ENCODE data around the gene PNPLA5. TPM values are rescaled to one million over a fixed set of nuclear protein-coding genes. Genes with fewer than 3 reads are reported as not detected.

The PNPLA5 gene
- total RNA-seq, 1 experiment from 2014 or later, result 5.3 TPM

DNA sequence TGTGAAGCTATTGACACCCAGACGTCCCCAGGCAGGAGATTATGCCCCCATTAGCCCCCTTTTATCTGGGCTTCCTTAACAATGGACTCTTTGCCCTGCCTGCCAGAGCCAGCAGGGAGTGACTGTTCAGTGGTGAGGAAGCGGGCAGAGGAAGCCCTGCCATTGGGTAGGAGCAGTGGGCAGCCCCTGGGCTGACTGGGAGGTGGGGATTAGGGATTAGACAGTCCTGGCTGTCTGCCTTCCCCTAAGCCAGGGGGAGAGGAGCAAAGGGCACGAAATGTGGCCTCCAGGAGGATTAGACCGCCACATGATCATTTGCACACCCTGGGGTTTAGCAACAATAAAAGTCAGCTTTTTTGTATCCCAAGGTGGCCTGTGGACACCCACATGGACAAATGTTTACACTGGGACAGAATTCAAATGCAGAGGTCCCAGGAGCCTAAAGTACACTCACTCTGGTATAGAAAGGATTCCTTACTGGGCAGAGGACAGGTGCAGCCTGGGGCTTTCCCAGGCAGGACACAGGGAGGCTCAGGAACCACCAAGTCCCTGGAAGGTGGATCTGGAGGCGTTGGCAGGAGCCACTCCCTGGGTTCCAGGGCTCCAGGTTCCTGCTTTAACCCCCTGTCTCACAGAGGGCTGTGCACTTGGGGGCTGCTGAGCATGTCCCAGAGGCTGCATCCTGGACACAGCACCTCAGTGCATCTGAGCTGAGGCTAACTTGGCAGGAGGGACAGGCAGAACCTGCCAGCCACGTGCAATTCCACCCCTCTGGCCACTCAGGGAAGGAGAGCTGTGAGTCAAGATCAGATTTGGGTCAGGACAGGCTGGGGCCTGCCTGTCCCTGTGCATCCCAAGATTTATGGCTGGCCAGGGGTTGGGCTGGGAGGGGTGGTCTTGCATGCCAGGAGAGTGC is 33.9 kb upstream of the PNPLA5 start (continued):
- TF ChIP-seq, protein P1, sequence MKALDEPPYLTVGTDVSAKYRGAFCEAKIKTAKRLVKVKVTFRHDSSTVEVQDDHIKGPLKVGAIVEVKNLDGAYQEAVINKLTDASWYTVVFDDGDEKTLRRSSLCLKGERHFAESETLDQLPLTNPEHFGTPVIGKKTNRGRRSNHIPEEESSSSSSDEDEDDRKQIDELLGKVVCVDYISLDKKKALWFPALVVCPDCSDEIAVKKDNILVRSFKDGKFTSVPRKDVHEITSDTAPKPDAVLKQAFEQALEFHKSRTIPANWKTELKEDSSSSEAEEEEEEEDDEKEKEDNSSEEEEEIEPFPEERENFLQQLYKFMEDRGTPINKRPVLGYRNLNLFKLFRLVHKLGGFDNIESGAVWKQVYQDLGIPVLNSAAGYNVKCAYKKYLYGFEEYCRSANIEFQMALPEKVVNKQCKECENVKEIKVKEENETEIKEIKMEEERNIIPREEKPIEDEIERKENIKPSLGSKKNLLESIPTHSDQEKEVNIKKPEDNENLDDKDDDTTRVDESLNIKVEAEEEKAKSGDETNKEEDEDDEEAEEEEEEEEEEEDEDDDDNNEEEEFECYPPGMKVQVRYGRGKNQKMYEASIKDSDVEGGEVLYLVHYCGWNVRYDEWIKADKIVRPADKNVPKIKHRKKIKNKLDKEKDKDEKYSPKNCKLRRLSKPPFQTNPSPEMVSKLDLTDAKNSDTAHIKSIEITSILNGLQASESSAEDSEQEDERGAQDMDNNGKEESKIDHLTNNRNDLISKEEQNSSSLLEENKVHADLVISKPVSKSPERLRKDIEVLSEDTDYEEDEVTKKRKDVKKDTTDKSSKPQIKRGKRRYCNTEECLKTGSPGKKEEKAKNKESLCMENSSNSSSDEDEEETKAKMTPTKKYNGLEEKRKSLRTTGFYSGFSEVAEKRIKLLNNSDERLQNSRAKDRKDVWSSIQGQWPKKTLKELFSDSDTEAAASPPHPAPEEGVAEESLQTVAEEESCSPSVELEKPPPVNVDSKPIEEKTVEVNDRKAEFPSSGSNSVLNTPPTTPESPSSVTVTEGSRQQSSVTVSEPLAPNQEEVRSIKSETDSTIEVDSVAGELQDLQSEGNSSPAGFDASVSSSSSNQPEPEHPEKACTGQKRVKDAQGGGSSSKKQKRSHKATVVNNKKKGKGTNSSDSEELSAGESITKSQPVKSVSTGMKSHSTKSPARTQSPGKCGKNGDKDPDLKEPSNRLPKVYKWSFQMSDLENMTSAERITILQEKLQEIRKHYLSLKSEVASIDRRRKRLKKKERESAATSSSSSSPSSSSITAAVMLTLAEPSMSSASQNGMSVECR (CRISPR knock-in tag; IDR thresholded peaks at IDR 0.05; ENCODE audit: borderline replicate concordance), result peak; percentile 40; the same call in 1 of the 2 replicates
- peak; percentile 43; the same call in 1 of the 2 replicates for TF ChIP-seq SP1 (CRISPR knock-in tag; conservative IDR thresholded peaks at IDR 0.05)

DNA sequence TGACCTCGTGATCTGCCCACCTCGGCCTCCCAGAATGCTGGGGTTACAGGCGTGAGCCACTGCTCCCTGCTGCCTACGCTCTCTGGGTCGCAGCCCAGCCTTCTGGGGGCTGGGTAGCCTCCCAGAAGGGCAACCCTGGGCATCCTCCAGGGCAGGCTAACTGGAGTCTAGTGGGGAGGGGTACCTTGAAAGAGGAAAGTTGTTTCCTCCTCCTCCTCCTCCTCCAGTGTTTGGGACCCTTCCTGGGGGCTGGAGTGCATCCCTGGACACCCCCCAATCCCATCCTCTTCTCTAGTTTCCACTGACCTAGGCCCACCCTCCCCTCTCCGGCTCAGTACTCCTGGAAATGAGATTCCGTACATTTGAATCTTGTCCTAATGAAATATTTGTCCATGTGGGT is 33.1 kb upstream of the PNPLA5 start:
- DNase-seq (ENCODE audit: low spot score) (no peak), ATAC-seq (no peak)
- TF ChIP-seq CREM (CRISPR knock-in tag; IDR thresholded peaks at IDR 0.05) (no peak), OVOL2 (CRISPR knock-in tag; IDR thresholded peaks at IDR 0.05; ENCODE audit: borderline replicate concordance) (no peak)
- TF ChIP-seq, protein P2, sequence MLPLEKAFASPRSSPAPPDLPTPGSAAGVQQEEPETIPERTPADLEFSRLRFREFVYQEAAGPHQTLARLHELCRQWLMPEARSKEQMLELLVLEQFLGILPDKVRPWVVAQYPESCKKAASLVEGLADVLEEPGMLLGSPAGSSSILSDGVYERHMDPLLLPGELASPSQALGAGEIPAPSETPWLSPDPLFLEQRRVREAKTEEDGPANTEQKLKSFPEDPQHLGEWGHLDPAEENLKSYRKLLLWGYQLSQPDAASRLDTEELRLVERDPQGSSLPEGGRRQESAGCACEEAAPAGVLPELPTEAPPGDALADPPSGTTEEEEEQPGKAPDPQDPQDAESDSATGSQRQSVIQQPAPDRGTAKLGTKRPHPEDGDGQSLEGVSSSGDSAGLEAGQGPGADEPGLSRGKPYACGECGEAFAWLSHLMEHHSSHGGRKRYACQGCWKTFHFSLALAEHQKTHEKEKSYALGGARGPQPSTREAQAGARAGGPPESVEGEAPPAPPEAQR (CRISPR knock-in tag; IDR thresholded peaks at IDR 0.05), result no peak
- ChIA-PET POLR2A (interaction anchor here (0.6 kb wide), 1 partner anchor 461 kb away, joined by 4 read pairs; no protein-coding TSS in a partner anchor), CTCF (interaction anchor here (0.6 to 8.9 kb wide), 6 partner anchors 8 to 679 kb away, joined by 3 to 65 read pairs (median 6); no protein-coding TSS in a partner anchor)
- Mint-ChIP-seq H3K4me3 (peak overlapping the region; percentile 84), H3K27ac (peak overlapping the region; percentile 52), H3K27me3 (ENCODE audit: low read depth) (no peaks in the 10 kb centered on the region), H3K9me3 (no peaks in the 10 kb centered on the region), H3K36me3 (peaks cover 21% of the 10 kb centered on the region), H3K4me1 (peaks cover 26% of the 10 kb centered on the region)

DNA sequence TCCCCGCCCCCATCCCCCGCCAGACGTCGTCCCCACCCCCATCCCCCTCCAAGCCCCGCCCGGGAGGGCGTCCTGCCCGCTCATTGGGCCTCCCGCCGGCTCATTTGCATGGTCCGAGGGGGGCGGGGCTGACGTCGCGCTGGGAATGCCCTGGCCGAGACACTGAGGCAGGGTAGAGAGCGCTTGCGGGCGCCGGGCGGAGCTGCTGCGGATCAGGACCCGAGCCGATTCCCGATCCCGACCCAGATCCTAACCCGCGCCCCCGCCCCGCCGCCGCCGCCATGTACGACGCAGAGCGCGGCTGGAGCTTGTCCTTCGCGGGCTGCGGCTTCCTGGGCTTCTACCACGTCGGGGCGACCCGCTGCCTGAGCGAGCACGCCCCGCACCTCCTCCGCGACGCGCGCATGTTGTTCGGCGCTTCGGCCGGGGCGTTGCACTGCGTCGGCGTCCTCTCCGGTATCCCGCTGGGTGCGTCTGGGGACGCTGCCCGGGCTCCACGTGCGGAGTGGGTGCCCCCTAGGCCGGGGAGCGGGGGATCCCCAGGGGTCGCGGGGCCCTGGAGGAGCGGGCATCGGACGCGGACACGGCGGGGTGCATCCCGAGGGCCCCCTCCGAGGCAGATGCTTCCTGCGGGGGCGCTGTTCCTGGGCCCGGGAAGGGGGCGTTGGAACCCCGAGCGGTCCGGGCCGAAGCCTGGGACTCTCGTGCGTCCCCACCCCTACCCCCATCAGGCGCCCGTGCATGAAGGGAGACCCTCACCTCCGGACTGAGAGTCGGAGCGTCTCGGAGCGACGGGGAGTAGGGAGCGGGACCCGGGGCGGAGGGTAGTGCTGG is 32.0 kb upstream of the PNPLA5 start, which contains the start of gene PNPLA3:
Gene PNPLA3, plus strand, starts transcription at position 175 of the 834 bp plus-strand sequence. Its CDS starts 107 bp downstream, at position 282.
- ChIA-PET CTCF (interaction anchor here (0.6 to 8.9 kb wide), 12 partner anchors 9 to 736 kb away, joined by 3 to 65 read pairs (median 3); no protein-coding TSS in a partner anchor), POLR2A (interaction anchor here (0.9 to 1.3 kb wide), 2 partner anchors 22 to 31 kb away, joined by 3 to 5 read pairs; partner anchors contain the start of gene SAMM50)
- ATAC-seq (peak; percentile 86), DNase-seq (ENCODE audit: low spot score) (peak; percentile 98)
- Mint-ChIP-seq H3K4me3 (peak within 1 kb of the TSS; percentile 84), H3K36me3 (peaks cover 15% of the 10 kb centered on the region), H3K9me3 (no peaks in the 10 kb centered on the region), H3K27ac (peak within 1 kb of the TSS; percentile 79), H3K27me3 (ENCODE audit: low read depth) (no peaks in the 10 kb centered on the region; the same call in 1 of the 2 replicates), H3K4me1 (peaks cover 26% of the 10 kb centered on the region)
- TF ChIP-seq ESRRA (CRISPR knock-in tag; IDR thresholded peaks at IDR 0.05; ENCODE audit: borderline replicate concordance), result peak; percentile 73
- TF ChIP-seq TP53 (CRISPR knock-in tag; IDR thresholded peaks at IDR 0.05), result no peak; the same call in 1 of the 2 replicates
- TF ChIP-seq, protein P3, sequence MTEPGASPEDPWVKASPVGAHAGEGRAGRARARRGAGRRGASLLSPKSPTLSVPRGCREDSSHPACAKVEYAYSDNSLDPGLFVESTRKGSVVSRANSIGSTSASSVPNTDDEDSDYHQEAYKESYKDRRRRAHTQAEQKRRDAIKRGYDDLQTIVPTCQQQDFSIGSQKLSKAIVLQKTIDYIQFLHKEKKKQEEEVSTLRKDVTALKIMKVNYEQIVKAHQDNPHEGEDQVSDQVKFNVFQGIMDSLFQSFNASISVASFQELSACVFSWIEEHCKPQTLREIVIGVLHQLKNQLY (CRISPR knock-in tag; IDR thresholded peaks at IDR 0.05), result no peak
- no peak for TF ChIP-seq OVOL2 (CRISPR knock-in tag; IDR thresholded peaks at IDR 0.05; ENCODE audit: borderline replicate concordance)
- no peak for TF ChIP-seq ATF1 (CRISPR knock-in tag; IDR thresholded peaks at IDR 0.05)
- TF ChIP-seq ZNF396 (CRISPR knock-in tag; IDR thresholded peaks at IDR 0.05; ENCODE audit: borderline replicate concordance), result no peak
- TF ChIP-seq RORB (CRISPR knock-in tag; IDR thresholded peaks at IDR 0.05), result no peak
- TF ChIP-seq, protein P4, sequence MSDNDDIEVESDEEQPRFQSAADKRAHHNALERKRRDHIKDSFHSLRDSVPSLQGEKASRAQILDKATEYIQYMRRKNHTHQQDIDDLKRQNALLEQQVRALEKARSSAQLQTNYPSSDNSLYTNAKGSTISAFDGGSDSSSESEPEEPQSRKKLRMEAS (CRISPR knock-in tag; IDR thresholded peaks at IDR 0.05), result peak; percentile 90
- TF ChIP-seq MXD4 (CRISPR knock-in tag; IDR thresholded peaks at IDR 0.05; ENCODE audit: borderline replicate concordance), result no peak
- TF ChIP-seq KAT7 (CRISPR knock-in tag; IDR thresholded peaks at IDR 0.05; ENCODE audit: borderline replicate concordance), result 0 out of 2 replicates have a peak, but pooled peaks have one; percentile 78
- TF ChIP-seq, protein P5, sequence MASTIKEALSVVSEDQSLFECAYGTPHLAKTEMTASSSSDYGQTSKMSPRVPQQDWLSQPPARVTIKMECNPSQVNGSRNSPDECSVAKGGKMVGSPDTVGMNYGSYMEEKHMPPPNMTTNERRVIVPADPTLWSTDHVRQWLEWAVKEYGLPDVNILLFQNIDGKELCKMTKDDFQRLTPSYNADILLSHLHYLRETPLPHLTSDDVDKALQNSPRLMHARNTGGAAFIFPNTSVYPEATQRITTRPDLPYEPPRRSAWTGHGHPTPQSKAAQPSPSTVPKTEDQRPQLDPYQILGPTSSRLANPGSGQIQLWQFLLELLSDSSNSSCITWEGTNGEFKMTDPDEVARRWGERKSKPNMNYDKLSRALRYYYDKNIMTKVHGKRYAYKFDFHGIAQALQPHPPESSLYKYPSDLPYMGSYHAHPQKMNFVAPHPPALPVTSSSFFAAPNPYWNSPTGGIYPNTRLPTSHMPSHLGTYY (CRISPR knock-in tag; IDR thresholded peaks at IDR 0.05), result no peak
- TF ChIP-seq CREM (CRISPR knock-in tag; IDR thresholded peaks at IDR 0.05), result no peak
- TF ChIP-seq ZNF121 (CRISPR knock-in tag; IDR thresholded peaks at IDR 0.05), result no peak
- TF ChIP-seq, protein P6, sequence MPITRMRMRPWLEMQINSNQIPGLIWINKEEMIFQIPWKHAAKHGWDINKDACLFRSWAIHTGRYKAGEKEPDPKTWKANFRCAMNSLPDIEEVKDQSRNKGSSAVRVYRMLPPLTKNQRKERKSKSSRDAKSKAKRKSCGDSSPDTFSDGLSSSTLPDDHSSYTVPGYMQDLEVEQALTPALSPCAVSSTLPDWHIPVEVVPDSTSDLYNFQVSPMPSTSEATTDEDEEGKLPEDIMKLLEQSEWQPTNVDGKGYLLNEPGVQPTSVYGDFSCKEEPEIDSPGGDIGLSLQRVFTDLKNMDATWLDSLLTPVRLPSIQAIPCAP (CRISPR knock-in tag; IDR thresholded peaks at IDR 0.05), result peak; percentile 55
- TF ChIP-seq TCF7 (CRISPR knock-in tag; IDR thresholded peaks at IDR 0.05; ENCODE audit: low read depth), result no peak
